GM19455 (cell line): Measurements from ENCODE around the gene GPR171.
"Not testable (repeated sequence)": the region's sequence is repeated elsewhere in the genome, so short reads cannot be mapped to it uniquely, and the experiment has no call there.

Experiments used
- ATAC-seq: cut with Tn5 transposase; IDR thresholded peaks from one replicate; pipeline ENCODE4 v1.9.1; 2021; ENCODE audit not compliant: unreplicated experiment

GPR171 gene

DNA sequence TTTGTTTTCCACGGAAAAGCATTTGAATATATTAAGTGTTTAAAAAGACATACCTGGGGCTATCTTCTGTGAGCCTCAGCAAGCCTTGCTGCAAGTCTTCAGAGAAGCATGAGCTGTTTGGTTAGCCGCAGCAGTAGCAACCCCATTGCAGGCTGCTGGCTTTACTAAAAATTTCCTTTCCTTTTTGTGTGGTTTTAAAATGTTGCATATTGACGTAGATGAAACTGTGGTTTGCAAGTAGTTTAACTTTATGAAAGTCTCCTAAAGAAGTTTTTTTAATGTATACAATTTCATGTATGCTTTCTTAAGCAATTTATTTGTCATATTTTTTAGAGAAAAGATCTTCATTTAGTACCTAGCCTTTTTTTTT lies at the start of gene GPR171:
TSS of gene GPR171 (minus strand) at position 166 of the 370 bp plus-strand sequence. CDS start 3,830 bp downstream, outside the sequence.
- peak; percentile 95 for ATAC-seq

DNA sequence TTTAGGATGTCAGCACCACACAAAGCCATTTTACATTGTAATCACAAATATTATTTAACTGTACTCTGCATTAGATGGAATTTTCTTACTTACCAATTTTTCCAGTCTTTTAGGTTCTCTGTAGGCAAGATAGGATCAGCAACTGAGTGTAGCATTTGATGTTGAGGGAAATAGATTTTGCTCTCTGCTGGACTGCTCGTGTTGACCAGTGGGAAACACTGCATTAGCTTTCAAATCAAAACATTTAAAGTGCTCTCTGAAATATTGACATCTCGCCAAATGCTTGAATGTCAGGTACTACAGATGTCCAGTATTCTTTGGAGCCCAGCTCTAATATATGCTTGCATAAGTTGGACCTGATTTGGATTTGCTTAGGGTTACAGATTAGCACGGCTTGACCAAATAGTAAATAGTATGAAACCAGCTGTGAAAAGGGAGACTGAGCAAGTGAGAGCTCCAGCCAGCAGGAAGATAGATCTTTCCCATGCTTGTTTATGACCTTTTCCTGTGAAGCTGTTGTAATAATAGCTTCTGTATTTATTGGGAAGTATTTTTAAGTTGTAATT lies 45.8 kb upstream of the GPR171 start:
- ATAC-seq, result no peak

- ATAC-seq, result not testable (repeated sequence)
Observed at GRCh38 chr3:151242006-151242405, 39.0 kb upstream of the GPR171 start.

DNA sequence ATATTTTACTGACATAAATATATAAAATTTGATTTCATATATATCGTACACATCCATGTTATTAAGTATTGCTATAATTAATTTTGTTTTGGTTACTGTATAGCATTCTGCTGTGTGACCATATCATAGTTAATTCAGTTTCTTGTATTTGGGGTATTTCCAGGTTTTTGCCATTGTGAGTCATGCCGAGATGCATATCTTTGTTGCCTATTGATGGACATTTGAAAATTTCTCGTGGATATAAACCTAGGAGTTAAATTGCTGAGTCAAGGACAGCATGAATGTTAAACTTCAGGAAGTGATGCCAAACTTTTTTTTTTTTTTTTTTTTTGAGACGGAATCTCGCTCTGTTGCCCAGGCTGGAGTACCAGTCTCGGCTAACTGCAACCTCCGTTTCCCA lies 33.7 kb upstream of the GPR171 start:
- no peak for ATAC-seq

DNA sequence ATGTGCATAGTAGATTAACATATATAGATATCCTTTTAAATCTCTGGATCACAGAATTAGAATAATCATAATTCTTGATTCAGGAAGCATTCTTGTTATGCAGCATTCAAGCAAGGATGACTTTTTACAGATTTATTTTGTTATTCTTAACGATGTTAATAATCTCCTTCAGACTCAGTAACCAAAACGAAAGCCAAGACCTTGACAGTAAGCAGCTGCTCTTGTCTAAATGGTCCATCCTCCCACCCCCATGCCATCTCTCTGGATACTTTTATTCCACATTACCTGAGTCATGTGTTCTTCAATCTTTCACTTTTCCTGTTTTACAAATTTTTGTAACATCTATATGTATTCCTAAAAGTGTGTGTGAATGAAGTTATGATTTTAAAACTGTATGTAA lies 33.3 kb upstream of the GPR171 start:
- ATAC-seq, result no peak

DNA sequence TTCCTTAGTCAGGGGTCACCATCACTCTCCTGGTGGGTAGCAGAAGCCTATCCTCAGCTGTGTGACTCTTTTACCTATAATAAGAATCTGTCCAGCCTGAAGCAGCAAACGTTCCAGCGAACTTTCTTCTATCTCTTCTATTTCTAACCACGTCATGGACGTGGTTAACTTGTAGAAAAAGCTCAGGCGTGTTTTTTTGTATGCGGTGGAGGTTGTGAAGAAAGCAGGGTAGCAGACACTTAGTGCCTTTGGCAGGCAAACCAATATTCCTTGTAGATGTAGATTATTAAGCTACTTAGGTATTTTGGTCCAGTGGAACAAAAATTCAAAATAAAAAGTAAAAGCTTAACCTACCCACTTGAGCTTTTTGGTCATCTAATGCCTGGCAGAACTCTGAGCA lies 31.8 kb upstream of the GPR171 start:
- no peak for ATAC-seq

DNA sequence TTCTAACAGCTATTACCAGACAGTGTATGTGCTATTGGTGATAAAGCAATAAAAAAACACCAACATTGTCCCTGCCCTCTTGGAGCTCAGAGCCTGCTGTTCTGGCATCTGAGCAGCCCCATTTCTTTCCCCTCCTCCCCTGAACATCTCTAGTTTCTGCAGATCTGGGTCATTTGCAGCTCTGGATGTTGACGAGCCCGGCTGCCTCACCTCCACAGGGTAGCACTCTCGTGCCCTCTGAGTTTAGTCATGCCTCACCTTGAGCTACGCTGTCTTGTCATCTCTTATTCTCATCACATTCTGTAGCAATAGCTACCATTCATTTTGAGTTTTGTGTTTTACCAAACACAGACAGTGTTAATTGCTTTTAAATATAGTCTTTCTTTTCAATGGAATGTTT lies 30.0 kb upstream of the GPR171 start:
- ATAC-seq, result no peak

DNA sequence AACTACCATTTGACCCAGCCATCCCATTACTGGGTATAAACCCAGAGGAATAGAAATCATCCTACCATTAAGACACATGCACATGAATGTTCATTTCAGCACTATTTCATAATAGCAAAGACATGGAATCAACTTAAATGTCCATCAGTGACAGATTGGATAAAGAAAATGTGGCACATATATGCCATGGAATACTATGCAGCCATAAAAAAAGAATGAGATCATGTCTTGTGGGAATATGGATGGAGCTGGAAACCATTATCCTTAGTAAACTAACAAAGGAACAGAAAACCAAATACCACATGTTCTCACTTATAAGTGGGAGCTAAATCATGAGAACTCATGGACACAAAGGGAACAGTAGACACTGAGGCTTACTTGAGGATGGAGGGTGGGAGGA lies 29.4 kb upstream of the GPR171 start:
- not testable (repeated sequence) for ATAC-seq

DNA sequence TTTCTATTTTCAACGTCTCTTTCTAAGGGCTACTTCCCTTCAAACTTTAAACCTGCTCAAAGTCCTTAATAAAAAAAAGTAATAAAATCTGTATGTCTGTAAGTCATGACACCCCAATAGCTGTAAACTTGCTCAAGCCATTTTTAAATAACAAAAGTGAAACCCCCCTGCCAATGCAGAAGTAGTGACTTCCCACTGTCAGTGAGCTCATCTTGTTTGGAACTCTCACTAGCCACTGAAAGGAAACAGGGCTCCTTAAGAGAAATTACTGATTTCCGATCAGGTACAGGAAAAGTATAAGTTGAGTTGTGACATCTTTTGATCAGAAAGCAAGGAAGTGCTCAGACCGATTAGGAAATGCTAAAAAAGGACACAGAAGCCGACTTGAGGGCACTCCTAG lies 27.6 kb upstream of the GPR171 start:
- ATAC-seq, result no peak

- no peak for ATAC-seq
Observed at GRCh38 chr3:151228666-151229040, 25.6 kb upstream of the GPR171 start.

DNA sequence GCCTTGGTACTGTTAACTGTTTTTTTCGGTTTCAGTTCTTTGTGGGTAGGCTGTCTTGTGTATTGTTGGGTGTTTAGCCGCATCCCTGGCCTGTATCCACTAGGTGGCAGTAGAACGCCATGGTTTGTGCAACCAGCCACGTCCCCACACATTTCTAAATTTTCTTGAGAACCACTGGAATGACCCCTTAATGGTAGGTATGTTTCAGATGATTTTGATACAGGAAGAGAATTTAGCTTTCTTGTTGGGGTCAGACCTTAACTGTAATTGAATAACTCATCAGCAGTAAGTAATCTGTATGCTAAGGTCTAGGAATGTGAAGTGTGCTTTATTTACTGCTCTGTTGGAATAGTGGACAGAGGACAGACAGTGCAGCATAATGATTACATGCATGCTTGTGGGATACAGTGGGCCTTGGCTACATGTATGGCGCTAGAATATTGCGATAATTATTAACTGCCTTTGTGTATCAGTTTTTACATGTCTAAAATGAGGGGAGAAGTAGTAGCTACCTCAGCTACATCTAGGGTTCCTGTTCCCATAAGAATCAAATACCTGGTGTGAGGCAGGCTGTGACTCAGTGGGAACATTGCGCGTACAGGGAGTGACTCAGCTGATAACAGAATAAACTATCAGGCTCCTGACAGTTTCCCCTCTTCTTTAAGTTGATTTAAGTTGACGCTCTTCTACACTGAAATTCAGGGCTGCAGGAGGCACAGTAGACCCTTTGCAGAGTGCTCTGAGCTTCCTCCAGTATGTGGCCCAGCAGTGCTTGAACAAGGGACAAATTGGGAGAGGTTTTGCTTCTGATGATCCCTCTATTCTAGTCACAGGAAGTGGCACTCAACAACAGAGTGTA lies 25.0 kb upstream of the GPR171 start:
- peak; percentile 93 for ATAC-seq

GRCh38 chr3:151227266-151227806 lies 24.3 kb upstream of the GPR171 start:
- ATAC-seq, result peak; percentile 35

GRCh38 chr3:151226825-151227224 lies 23.8 kb upstream of the GPR171 start:
- no peak for ATAC-seq

GRCh38 chr3:151226088-151226563 lies 23.1 kb upstream of the GPR171 start:
- no peak for ATAC-seq

DNA sequence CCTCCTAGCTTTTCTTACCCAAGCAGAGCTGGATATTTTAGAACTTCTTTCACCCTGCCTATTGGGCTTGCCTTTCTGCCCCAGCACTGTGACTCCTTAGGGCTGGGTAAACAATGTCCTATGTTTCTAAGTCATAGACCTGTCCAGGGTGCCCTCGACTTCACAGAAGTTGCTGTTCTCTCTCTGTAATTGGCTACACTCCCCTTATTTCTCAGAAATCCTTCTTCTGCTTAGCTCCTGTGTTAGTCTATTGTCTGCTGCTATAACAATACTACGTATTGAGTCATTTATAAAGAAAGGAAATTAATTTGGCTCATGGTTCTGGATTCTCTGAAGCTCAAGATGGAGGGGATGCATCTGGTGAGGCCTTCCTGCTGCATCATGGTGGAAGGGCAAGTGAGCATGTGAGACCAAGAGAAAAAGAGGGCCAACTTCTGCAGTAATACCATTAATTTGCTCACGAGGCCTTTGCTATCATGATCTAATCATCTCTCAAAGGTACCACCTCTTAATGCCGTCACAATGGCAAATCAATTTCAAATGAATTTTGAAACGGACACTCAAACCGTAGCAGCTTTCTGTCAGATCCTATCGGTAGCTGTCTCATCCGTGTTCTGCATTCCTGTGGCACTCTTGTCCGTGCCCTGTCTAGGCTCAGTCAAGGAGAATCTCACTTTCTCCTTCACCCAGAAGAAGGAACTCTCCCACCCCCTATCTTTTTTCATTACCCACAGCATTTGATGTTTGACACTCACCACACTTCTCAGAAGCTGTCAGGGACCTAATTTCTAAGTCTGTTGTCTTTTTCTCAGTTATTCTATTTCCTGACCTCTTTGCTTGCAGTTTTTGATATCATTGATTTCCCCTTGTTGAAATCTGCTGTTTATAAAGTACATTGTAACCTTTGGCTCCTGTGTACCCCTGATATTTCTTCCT lies 22.3 kb upstream of the GPR171 start:
- no peak for ATAC-seq

DNA sequence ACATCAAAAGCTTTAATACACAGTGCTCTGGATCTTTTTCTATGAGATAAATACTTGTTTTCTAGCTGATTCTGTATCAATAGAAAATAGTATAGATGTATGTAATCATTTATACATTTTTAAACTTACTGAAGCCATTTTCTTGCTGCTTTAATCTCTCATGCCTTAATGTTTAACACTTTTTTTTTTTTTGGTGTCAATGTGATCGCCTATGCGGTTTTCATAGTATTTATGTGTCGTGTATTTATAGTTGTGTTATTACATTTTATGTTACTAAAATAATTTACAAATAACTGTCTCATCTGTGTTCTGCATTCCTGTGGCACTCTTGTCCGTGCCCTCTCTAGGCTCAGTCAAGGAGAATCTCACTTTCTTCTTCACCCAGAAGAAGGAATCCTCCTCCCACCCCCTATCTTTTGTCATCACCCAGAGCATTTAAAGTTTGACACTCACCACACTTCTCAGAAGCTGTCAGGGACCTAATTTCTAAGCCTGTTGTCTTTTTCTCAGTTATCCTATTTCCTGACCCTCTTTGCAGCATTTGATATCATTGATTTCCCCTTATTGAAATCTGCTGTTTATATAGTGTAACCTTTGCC lies 21.4 kb upstream of the GPR171 start:
- ATAC-seq, result no peak

DNA sequence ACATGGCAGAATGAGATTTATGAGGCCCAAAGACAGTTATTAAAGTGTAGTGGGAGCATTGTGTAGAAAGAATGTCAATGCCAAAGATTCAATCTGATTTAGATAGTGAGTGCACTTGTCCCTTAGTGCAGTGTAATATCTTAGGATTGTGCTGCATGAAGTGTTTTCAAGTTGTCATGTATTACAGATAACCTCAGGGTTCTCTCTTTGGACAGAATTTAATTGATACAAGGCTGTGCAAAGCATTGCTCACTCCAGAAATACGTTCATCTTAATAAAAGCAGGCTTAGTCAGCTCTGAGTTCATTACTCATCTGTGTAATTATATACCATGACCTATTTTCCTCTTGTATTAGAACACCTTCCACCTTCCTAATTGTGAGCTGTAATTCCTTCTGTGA lies 16.0 kb upstream of the GPR171 start:
- ATAC-seq, result no peak

- no peak for ATAC-seq
Observed at GRCh38 chr3:151218136-151218535, 15.1 kb upstream of the GPR171 start.

DNA sequence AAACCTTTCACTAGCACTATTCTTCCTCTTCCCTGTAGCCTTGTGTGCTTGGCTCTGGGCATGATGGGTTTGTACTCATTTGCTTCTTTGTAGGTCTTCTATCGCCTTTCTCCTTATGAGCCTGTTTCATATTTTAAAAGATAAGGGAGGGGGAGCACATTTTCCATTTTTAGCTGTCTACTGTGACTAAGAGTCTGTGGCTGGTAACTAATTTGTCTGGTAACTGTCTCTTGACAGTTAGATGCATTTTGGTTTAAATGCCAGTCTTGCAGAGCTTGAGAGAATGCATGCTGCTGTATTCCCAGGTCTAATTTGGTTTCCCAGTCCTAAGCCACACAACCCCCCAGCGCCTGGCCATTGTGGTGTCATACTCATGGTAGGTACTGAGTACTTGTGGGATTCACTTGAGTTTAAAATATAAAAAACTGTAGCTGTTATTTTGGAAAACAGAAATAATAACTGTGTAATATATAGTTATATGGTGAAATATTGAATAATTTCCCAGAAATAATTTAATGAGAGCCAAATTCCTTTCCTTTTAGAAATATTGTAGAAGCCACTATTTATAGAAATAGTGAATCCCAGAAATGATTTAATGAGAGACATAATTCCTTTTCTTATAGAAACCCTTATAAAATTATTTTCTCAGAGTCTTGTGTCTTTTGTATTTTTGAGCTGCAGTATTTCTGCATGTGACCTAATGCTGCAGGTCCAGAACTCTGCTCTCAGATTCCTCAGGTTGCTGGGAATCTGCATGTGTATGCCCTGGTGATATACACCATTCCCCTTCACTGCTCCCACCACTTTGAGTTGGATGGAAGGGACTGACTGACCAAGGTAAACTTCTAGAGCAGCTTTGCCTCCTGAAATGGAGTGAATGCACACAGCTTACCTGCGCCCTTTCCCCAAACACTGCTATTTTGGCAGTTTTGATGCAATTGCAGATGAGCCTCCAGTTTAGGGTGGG lies 13.9 kb upstream of the GPR171 start:
- ATAC-seq, result no peak

DNA sequence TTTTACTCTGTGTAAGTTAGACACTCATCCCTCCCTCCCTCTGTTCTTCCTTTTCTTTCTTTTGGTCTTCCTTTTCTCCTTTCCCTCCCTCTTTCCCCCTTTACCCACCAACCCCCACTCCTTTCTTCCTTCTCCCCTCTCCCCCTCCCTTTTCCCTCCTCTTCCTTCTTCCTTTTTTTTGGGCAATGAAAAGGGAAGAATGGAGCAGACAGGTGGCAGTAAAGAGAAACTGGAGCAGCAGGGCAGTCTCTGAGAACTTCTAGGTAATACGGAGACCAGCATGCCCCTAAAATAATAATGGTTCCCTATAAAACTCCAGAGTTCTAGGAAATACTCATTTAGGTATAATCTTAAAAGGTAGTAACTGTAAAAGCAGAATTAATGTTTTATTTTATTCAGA lies 11.4 kb upstream of the GPR171 start:
- ATAC-seq, result no peak
